Colonic mucosa (tissue), 4 donors: ENCODE measurements around the gene P2RY8. TPM values are rescaled to one million over a fixed set of nuclear protein-coding genes. Genes with fewer than 3 reads are reported as not detected.
"Not testable (repeated sequence)": the region's sequence is repeated elsewhere in the genome, so short reads cannot be mapped to it uniquely, and the experiment has no call there.

ENCODE experiments used
- DNase-seq: peaks from one replicate; pipeline ENCODE4 v3.0.0-alpha.2; 2020
- H3K27ac ChIP-seq: fragments of 200-600 bp; one replicate; pipeline ENCODE4 v1.8.0; 2021
- H3K27me3 ChIP-seq: fragments of 200-600 bp; one replicate; pipeline ENCODE4 v1.8.0; 2021
- H3K36me3 ChIP-seq: fragments of 200-600 bp; one replicate; pipeline ENCODE4 v1.8.0; 2021
- H3K4me1 ChIP-seq: fragments of 200-600 bp; one replicate; pipeline ENCODE4 v1.8.0; 2021; ENCODE audit warnings: mild to moderate bottlenecking
- H3K4me3 ChIP-seq: fragments of 200-600 bp; one replicate; pipeline ENCODE4 v1.8.0; 2021
- H3K9ac ChIP-seq, 2 donors: one replicate each; pipeline ENCODE4 v1.7.0; 2013; ENCODE audit warnings: control low read depth in 2 of 2, low read depth in 2 of 2, low read length in 2 of 2
- H3K9me3 ChIP-seq: fragments of 200-600 bp; one replicate; pipeline ENCODE4 v1.8.0; 2021
- intact Hi-C: fragments of 100-400 bp; cut with DNase I; formaldehyde crosslinking; loops from one replicate; pipeline ENCODE4 v1.14.1; 2022
- total RNA-seq, 2 donors: library from RNA; stranded (reverse); fragmentation: NEBNext Ultra II Directional in 1 of 2; extraction: Animal tissue kit (Norgen Biotek cat#: 25700) in 1 of 2; gene quantifications; one replicate each; pipeline ENCODE4 v1.2.1, GENCODE V29; 2021
- TF ChIP-seq, protein P1 (sequence below): fragments of 200-600 bp; IDR thresholded peaks from one replicate; pipeline ENCODE4 v1.8.0; 2022; ENCODE audit warnings: antibody characterized with exemption, mild to moderate bottlenecking
- donor health status: healthy.
- donor health status: DM: no; HTN: no; CAD: no.
- donor health status: DM: no; HTN: no; CAD: no.

P2RY8 gene
- total RNA-seq, 2 donors from 2014 or later: 1.3 TPM

DNA sequence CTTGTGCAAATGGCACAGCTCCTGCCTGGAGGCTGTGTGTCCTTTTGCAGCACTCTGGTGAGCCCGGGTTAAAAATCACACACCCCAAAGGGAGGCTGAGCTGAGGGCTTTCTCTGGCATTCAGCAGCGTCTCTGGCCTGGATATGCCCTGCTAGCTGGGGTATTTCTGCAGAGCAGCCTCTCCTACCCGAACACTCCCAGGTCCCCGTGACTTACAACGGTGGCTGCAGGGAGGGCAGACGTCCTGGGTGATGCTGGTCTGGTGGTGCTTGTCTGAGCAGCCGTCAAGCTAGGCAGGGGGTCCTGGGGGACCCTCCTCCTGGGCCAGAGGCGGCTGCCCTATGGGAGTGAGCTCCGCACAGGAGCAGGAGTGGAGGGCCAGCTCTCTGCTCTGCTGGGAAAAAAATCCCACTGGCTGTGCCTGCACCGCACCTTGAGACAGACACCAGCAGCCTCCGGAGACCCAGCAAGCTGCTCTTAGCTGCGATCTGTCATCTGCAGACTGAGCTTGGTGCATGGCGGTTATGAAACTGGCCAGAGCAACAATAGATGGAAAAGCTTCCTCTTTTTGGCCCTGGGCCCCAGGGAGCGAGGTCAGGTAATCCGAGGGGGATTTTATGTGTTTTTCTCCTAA is 43.0 kb downstream of the P2RY8 start:
- Histone ChIP-seq H3K27me3 (no peaks in the 10 kb centered on the region), H3K4me3 (no peak overlapping the region), H3K4me1 (no peaks in the 10 kb centered on the region), H3K36me3 (no peaks in the 10 kb centered on the region), H3K27ac (no peak overlapping the region), H3K9ac (peak overlapping the region in 1 of 2 donors; percentile 35), H3K9me3 (no peaks in the 10 kb centered on the region)
- intact Hi-C loops: no loop called here
- no peak for DNase-seq
- TF ChIP-seq, protein P1, sequence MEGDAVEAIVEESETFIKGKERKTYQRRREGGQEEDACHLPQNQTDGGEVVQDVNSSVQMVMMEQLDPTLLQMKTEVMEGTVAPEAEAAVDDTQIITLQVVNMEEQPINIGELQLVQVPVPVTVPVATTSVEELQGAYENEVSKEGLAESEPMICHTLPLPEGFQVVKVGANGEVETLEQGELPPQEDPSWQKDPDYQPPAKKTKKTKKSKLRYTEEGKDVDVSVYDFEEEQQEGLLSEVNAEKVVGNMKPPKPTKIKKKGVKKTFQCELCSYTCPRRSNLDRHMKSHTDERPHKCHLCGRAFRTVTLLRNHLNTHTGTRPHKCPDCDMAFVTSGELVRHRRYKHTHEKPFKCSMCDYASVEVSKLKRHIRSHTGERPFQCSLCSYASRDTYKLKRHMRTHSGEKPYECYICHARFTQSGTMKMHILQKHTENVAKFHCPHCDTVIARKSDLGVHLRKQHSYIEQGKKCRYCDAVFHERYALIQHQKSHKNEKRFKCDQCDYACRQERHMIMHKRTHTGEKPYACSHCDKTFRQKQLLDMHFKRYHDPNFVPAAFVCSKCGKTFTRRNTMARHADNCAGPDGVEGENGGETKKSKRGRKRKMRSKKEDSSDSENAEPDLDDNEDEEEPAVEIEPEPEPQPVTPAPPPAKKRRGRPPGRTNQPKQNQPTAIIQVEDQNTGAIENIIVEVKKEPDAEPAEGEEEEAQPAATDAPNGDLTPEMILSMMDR: no peak

DNA sequence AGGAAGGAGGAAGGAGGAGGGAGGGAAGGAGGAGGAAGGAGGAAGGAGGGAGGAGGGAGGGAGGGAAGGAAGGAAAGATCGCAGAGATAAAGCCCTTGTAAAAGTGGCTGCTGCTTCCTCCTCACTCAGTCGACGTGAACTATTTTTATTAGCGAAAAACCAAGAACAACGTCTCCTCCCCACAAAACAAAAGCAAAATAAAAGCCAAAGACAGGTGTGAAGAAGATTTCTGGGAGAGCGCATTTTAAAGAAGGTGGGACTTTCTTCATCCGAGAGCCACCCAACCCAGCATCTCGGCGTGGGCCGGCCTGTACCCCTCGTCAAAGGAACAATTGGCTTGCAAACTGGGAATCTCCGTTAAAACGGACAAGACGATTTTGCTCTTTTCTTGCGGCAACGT is 43.6 kb downstream of the P2RY8 start:
- intact Hi-C loops: no loop called here
- H3K4me3 ChIP-seq: no peak overlapping the region
- no peak for DNase-seq
- no peaks in the 10 kb centered on the region for H3K4me1 ChIP-seq
- H3K9me3 ChIP-seq: no peaks in the 10 kb centered on the region
- no peak overlapping the region for H3K9ac ChIP-seq
- no peaks in the 10 kb centered on the region for H3K36me3 ChIP-seq
- no peaks in the 10 kb centered on the region for H3K27me3 ChIP-seq
- TF ChIP-seq, protein P1: no peak
- H3K27ac ChIP-seq: no peak overlapping the region

DNA sequence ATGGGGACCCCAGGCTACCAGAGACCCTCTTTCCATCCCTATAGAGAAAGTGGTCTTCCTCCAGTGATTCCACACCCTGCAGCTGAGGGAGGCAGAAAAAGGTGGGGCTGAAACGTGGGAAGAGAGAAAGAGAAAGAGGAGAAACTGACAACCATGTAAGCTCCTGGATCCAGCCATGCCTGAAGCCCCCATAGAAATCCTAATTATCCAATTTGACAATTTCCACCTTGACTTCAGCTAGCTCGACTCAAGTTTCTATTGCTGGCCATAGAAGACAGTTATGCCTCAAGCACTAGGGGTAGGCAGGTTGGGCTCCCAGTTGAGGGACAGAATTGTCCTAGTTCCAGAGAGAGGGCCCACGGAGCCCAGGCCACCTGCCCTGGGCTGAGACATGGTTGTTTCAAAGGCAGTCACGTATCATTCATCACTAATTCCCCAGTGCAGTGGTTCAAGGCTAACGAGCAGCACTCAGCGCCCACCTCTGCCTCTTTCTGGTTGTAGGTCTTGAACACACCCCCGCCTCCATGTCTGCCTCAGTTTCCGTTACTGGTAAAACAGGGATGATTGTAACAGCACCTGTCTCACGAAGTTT is 44.5 kb downstream of the P2RY8 start:
- H3K27ac ChIP-seq: no peak overlapping the region
- no peaks in the 10 kb centered on the region for H3K27me3 ChIP-seq
- no peak for DNase-seq
- no peaks in the 10 kb centered on the region for H3K36me3 ChIP-seq
- H3K4me3 ChIP-seq: no peak overlapping the region
- intact Hi-C loops: no loop called here
- TF ChIP-seq, protein P1: no peak
- H3K4me1 ChIP-seq: no peaks in the 10 kb centered on the region
- H3K9ac ChIP-seq: no peak overlapping the region
- no peaks in the 10 kb centered on the region for H3K9me3 ChIP-seq

DNA sequence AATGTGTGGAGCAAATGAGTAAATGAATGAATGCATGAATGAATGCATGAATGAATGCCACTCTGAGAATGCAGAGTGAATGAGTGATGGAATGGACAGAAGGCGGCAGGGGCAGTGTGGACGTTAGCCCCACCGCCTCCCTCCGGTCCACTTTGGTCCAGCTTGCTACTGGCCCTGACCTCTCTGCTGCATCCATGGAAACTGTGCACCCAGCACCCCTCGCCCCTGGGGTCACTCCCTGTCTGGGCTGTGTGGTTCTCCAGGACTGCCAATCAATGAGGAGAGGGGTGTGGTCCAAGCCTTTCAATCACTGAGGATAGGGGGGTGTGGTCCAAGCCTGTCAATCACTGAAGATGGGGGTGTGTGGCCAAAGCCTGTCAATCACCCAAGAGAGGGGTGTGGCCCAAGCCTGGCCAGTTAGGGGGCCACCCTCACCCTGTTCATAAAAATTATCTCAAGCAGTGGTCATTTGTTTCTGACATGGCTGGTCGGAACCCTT is 45.1 kb downstream of the P2RY8 start:
- Histone ChIP-seq H3K9me3 (no peaks in the 10 kb centered on the region), H3K36me3 (no peaks in the 10 kb centered on the region), H3K4me1 (no peaks in the 10 kb centered on the region), H3K27me3 (no peaks in the 10 kb centered on the region), H3K4me3 (no peak overlapping the region), H3K27ac (no peak overlapping the region), H3K9ac (no peak overlapping the region)
- intact Hi-C loops: no loop called here
- DNase-seq: no peak
- TF ChIP-seq, protein P1: no peak

DNA sequence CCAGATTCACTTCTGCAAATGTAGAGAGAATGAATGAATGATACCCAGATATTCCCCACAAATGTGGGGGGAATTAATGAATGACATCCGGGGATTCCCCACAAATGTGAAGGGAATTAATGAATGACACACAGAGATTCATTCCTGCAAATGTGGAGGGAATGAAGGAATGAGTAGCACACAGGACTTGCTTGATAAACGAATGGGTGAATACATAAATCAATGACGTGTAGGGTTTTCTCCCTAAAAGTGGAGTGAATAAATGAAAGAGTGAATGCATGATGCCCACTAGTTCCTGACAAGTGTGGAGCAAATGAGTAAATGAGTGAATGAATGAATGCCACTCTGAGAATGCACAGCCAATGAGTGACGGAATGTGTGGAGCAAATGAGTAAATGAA is 45.7 kb downstream of the P2RY8 start:
- DNase-seq, H3K9ac ChIP-seq, H3K27ac ChIP-seq, H3K4me3 ChIP-seq, H3K27me3 ChIP-seq, H3K4me1 ChIP-seq, H3K9me3 ChIP-seq, intact Hi-C loops, H3K36me3 ChIP-seq: not testable (repeated sequence)

- DNase-seq, H3K27ac ChIP-seq, H3K36me3 ChIP-seq, H3K4me3 ChIP-seq, H3K4me1 ChIP-seq, H3K9ac ChIP-seq, intact Hi-C loops, H3K27me3 ChIP-seq, H3K9me3 ChIP-seq: not testable (repeated sequence)
Measured at GRCh38 chrX:1490723-1491122, 46.3 kb downstream of the P2RY8 start.

- H3K27ac ChIP-seq, H3K4me3 ChIP-seq, H3K36me3 ChIP-seq, H3K9me3 ChIP-seq, H3K4me1 ChIP-seq, H3K27me3 ChIP-seq, DNase-seq, H3K9ac ChIP-seq, intact Hi-C loops: not testable (repeated sequence)
Measured at GRCh38 chrX:1489354-1489753, 47.6 kb downstream of the P2RY8 start.
